Activated CD4-positive, alpha-beta T cell treated with anti-CD3 and anti-CD28 coated beads for 48 hours (primary cell): ENCODE measurements around the gene ROPN1B.

ENCODE experiments used
- DNase-seq: peaks from one replicate; pipeline ENCODE4 v3.0.0-alpha.2; 2020

ROPN1B gene

GRCh38 chr3:126005951-126006350 is 37.0 kb downstream of the ROPN1B start:
- no peak for DNase-seq

GRCh38 chr3:126008219-126008618 is 39.2 kb downstream of the ROPN1B start:
- DNase-seq: no peak

- no peak for DNase-seq
Measured at GRCh38 chr3:126009181-126009580, 40.2 kb downstream of the ROPN1B start.

- DNase-seq: no peak
Measured at GRCh38 chr3:126013751-126014156, 44.8 kb downstream of the ROPN1B start.

- DNase-seq: no peak
Measured at GRCh38 chr3:126014252-126014651, 45.3 kb downstream of the ROPN1B start.

GRCh38 chr3:126015075-126015474 is 46.1 kb downstream of the ROPN1B start:
- no peak for DNase-seq

- DNase-seq: no peak
Measured at GRCh38 chr3:126016616-126017015, 47.6 kb downstream of the ROPN1B start.

- no peak for DNase-seq
Measured at GRCh38 chr3:126017362-126017761, 48.4 kb downstream of the ROPN1B start.

GRCh38 chr3:126018545-126018944 is 49.6 kb downstream of the ROPN1B start:
- no peak for DNase-seq

- DNase-seq: no peak
Measured at GRCh38 chr3:126018995-126019394, 50.0 kb downstream of the ROPN1B start.

GRCh38 chr3:126019683-126020082 is 50.7 kb downstream of the ROPN1B start:
- no peak for DNase-seq

- no peak for DNase-seq
Measured at GRCh38 chr3:126021224-126021623, 52.2 kb downstream of the ROPN1B start.

- no peak for DNase-seq
Measured at GRCh38 chr3:126021702-126022101, 52.7 kb downstream of the ROPN1B start.

- DNase-seq: no peak
Measured at GRCh38 chr3:126022741-126023359, 53.9 kb downstream of the ROPN1B start.

GRCh38 chr3:126023390-126023789 is 54.4 kb downstream of the ROPN1B start:
- no peak for DNase-seq

- DNase-seq: no peak
Measured at GRCh38 chr3:126024049-126024854, 55.3 kb downstream of the ROPN1B start.

GRCh38 chr3:126025116-126025729 is 56.2 kb downstream of the ROPN1B start:
- DNase-seq: no peak

GRCh38 chr3:126025862-126026261 is 56.9 kb downstream of the ROPN1B start:
- no peak for DNase-seq

- DNase-seq: no peak
Measured at GRCh38 chr3:126026277-126026751, 57.3 kb downstream of the ROPN1B start.

- no peak for DNase-seq
Measured at GRCh38 chr3:126026761-126027160, 57.8 kb downstream of the ROPN1B start.

- no peak for DNase-seq
Measured at GRCh38 chr3:126028096-126028495, 59.1 kb downstream of the ROPN1B start.

- DNase-seq: no peak
Measured at GRCh38 chr3:126029241-126029640, 60.3 kb downstream of the ROPN1B start.

GRCh38 chr3:126030455-126030854 is 61.5 kb downstream of the ROPN1B start:
- no peak for DNase-seq

- no peak for DNase-seq
Measured at GRCh38 chr3:126031981-126032471, 63.0 kb downstream of the ROPN1B start.
